Activated naive CD4-positive, alpha-beta T cell treated with anti-CD3 and anti-CD28 coated beads, Interleukin-2, amount 50 U/mL, for 72 hours (primary cell): ENCODE data around the gene TPRX1. TPM values are rescaled to one million over a fixed set of nuclear protein-coding genes. Genes with fewer than 3 reads are reported as not detected.
"Not testable (repeated sequence)": the region's sequence is repeated elsewhere in the genome, so short reads cannot be mapped to it uniquely, and the experiment has no call there.

Experiments used
- ATAC-seq, 2 donors: fragments of 150-1000 bp; cut with Tn5 transposase; 2 replicates each; pipeline ENCODE4 v1.10.0; 2021; ENCODE audit warnings: mild to moderate bottlenecking in 2 of 2, moderate library complexity in 2 of 2
- DNase-seq, 2 donors: peaks; one replicate each; pipeline ENCODE4 v3.0.0; 2021 to 2022; ENCODE audit warnings: low spot score in 2 of 2
- H3K27ac Mint-ChIP-seq, 2 donors: one replicate each; pipeline ENCODE4 v1.8.0; 2022; ENCODE audit warnings: mild to moderate bottlenecking in 2 of 2, mixed read lengths in 2 of 2
- H3K36me3 Mint-ChIP-seq, 2 donors: one replicate each; pipeline ENCODE4 v1.8.0; 2022; ENCODE audit warnings: mixed read lengths in 2 of 2
- H3K9me3 Mint-ChIP-seq, 2 donors: one replicate each; pipeline ENCODE4 v1.8.0; 2022; ENCODE audit warnings: mixed read lengths in 2 of 2
- total RNA-seq, 2 donors: library from RNA; stranded (reverse); gene quantifications; one replicate each; pipeline ENCODE4 v1.2.3, GENCODE V29; 2022

Gene TPRX1
- total RNA-seq, 2 donors from 2014 or later: not detected

DNA sequence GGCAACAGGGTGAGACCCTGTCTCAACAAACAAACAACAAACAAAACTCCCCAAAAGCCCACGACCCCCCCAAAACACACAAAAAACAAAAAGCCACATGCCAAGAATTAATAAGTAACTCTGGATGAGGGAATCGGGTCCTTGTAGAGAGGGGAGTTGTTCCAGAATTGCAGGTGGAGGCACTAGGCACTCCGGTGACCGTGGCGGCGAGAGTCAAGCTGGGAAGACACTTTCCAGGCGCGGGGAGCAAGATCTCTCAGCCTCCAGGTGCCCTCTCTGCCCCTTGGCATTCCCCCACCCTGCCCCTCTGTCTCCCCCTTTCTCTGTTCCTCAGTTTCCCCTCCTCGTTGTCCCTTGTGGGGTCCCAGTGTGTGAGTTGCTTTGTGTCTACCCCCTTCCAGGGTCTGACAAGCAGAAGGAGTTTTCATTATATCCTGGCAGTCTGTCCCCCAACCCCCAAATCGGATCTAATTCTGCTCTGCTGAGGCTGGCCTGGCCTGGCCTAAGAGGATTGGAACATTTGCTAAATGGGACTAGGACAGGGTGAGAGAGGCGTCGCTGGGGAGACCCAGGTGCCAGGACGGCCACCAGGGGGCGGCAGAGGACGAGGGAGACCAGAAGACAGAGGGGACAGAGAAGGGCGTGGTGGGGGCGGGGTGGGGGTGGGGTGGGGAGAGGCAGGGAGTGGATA lies 9.1 kb upstream of the TPRX1 start:
- ATAC-seq (peak; percentile 86 to 88), DNase-seq (peak; percentile 61 to 93)
- Mint-ChIP-seq H3K36me3 (no peaks in the 10 kb centered on the region), H3K27ac (no peak overlapping the region), H3K9me3 (no peaks in the 10 kb centered on the region)

DNA sequence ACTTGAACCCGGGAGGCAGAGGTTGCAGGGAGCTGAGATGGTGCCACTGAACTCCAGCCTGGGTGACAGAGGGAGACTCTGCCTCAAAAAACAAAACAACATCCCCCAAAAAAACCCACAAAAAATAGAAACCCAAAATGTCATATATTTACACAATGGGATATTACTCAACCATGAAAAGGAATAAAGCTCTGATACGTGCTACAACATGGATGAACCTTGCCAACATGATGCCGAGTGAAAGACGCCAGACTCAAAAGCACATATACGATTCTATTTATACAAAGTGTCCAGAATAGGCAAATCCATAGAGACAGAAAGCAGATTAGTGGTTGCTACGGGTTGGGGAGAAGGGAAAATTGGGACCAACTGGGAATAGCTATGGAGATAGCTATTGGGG lies 2.1 kb upstream of the TPRX1 start:
- peaks cover 0 to 4% of the 10 kb centered on the region in 2 donors for H3K9me3 Mint-ChIP-seq

DNA sequence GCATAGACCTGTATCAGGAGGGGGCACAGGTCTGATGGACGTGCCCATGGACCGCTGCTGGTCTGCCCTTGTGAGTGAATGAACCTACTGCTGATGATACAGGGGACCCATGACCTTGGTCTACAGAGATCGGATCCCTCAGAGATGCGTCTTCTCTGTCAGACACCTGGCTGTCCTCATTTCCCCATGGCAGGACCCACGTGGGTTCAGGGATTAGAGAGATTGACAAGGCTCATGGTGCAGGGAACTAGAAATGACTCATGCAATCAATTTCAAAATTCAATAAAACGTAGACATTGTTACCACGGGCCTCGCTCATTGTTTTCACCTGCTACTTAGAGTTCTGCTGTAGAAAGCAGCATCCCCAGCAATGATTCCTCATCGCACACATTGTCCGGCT lies 962 bp upstream of the TPRX1 start:
- H3K27ac Mint-ChIP-seq: no peak overlapping the region
- DNase-seq (no peak), ATAC-seq (no peak)
- peaks cover 0 to 10% of the 10 kb centered on the region in 2 donors for H3K9me3 Mint-ChIP-seq
- H3K36me3 Mint-ChIP-seq: peaks cover 0 to 9% of the 10 kb centered on the region in 2 donors

More for the DNA sequence above, 2.1 kb upstream of the TPRX1 start:
- Mint-ChIP-seq H3K27ac (no peak overlapping the region), H3K36me3 (peaks cover 0 to 2% of the 10 kb centered on the region in 2 donors)
- DNase-seq (no peak), ATAC-seq (no peak)

DNA sequence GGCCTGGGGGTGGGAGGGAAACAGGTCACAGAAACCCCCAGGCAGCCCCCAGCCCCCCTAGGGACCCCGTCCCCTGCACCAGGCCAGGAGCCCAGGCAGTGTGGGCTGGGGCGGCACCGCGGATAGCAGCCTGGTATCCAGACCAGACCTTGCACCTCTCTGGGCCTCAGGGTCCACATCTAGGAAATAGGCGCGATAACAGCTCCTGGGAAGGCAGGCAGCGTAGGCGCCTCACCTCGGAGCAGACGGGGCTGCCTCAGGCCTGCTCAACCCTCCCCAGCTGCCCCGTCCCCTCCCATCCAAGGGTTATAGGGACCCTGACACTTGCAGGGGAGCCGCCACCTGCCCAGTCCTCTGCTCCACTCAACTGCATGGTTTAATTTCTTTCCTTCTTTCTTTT lies 680 bp downstream of the TPRX1 start:
- ATAC-seq, H3K36me3 Mint-ChIP-seq, DNase-seq, H3K27ac Mint-ChIP-seq: not testable (repeated sequence)
- H3K9me3 Mint-ChIP-seq: peaks cover 0 to 10% of the 10 kb centered on the region in 2 donors

- not testable (repeated sequence) for H3K36me3 Mint-ChIP-seq, ATAC-seq, H3K27ac Mint-ChIP-seq, DNase-seq
- H3K9me3 Mint-ChIP-seq: peaks cover 0 to 10% of the 10 kb centered on the region in 2 donors
These were observed 1.2 kb downstream of the TPRX1 start for GRCh38 chr19:47803148-47803547.

GRCh38 chr19:47802521-47803043 lies 1.8 kb downstream of the TPRX1 start:
- H3K36me3 Mint-ChIP-seq: peaks cover 0 to 9% of the 10 kb centered on the region in 2 donors
- ATAC-seq: no peak
- DNase-seq: no peak
- H3K9me3 Mint-ChIP-seq: peaks cover 0 to 10% of the 10 kb centered on the region in 2 donors
- H3K27ac Mint-ChIP-seq: no peak overlapping the region

DNA sequence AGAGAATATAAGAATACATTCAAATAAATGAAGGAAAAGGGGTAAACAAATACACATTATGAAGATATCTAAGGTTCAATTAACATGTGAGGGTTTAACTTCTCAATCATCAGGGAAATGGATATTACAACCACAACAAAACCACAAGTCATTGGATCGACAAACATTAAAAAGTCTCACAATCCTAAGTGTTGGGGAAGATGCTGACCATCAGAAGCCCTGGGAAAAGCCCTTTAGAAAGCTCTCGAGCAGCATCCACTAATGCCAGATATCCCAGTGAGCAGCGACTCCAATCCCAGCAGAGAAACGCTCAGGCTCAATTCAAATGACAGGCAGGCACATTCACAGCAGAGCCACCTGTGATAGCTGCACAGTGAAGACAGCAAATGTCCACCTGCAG lies 3.1 kb downstream of the TPRX1 start:
- DNase-seq: no peak
- peaks cover 0 to 10% of the 10 kb centered on the region in 2 donors for H3K9me3 Mint-ChIP-seq
- no peak for ATAC-seq
- H3K27ac Mint-ChIP-seq: no peak overlapping the region
- H3K36me3 Mint-ChIP-seq: peaks cover 0 to 9% of the 10 kb centered on the region in 2 donors

DNA sequence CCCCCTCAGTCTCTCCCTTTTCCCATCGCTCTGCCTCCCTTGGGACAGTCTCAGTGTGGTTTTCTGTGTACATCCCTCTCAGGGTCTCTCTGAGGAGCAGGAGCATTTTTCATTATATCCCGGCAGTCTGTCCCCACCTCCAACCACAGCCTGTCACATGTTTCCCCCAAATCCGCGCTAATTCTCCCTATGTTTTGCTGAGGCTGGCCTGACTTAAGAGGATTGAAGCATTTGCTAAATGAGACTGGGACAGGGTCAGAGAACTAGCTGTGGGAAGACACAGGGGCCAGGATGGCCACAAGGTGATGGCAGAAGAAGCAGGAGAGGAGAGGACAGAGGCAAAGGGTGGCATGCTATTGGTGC lies 5.5 kb downstream of the TPRX1 start:
- H3K27ac Mint-ChIP-seq: no peak overlapping the region
- peaks cover 0 to 9% of the 10 kb centered on the region in 2 donors for H3K36me3 Mint-ChIP-seq

GRCh38 chr19:47797996-47798903 lies 6.1 kb downstream of the TPRX1 start:
- peaks cover 0 to 9% of the 10 kb centered on the region in 2 donors for H3K36me3 Mint-ChIP-seq
- DNase-seq (no peak), ATAC-seq (no peak)
- peaks cover 0 to 10% of the 10 kb centered on the region in 2 donors for H3K9me3 Mint-ChIP-seq
- no peak overlapping the region for H3K27ac Mint-ChIP-seq

More for the DNA sequence above, 5.5 kb downstream of the TPRX1 start:
- H3K9me3 Mint-ChIP-seq: peaks cover 0 to 10% of the 10 kb centered on the region in 2 donors
- DNase-seq: no peak
- ATAC-seq: no peak

DNA sequence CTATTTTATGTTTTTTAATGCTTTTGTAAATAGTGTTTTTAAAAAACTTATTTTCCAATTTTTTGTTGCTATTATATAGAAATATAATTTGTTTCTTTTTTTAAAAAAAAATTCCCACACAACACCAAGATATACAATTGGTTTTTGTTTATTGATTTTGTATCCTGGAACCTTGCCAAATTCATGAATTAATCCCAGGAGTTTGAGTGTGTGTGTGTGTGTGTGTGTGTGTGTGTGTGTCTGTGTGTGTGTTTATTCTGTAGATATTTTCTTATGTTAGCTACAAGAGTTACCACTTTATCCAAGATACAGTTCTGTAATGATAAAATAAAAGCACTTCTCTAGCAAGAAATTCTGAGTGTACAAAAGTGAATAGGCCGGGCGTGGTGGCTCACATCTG lies 7.6 kb downstream of the TPRX1 start:
- Mint-ChIP-seq H3K36me3 (peaks cover 0 to 9% of the 10 kb centered on the region in 2 donors), H3K9me3 (peaks cover 0 to 10% of the 10 kb centered on the region in 2 donors), H3K27ac (no peak overlapping the region)
- no peak for DNase-seq
- no peak for ATAC-seq

DNA sequence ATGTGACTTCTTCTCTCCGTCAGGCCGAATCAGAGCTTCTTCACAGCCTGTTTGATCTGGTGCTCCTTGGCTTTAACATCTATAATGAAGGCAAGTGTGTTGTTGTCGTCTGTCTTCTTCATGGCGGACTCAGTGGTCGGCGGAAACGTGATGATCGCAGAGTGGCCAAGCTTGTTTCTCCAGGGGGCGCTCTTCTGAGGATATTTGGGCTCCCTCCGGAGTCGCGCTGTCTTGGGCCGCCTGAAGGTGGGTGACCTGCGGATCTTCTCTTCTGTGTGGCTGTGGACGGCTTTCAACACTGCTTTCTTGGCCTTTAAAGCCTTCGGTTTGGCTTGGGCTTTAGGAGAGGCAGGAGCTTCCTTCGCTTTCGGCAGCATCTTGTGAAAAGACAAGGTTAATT lies 9.8 kb downstream of the TPRX1 start:
- H3K36me3 Mint-ChIP-seq: no peaks in the 10 kb centered on the region
- H3K27ac Mint-ChIP-seq: no peak overlapping the region
- DNase-seq: no peak
- no peaks in the 10 kb centered on the region for H3K9me3 Mint-ChIP-seq
- no peak for ATAC-seq

- H3K27ac Mint-ChIP-seq: no peak overlapping the region
- no peak for ATAC-seq
- H3K36me3 Mint-ChIP-seq: no peaks in the 10 kb centered on the region
- DNase-seq: no peak
- no peaks in the 10 kb centered on the region for H3K9me3 Mint-ChIP-seq
These were observed 11.7 kb downstream of the TPRX1 start for GRCh38 chr19:47792616-47793015.

DNA sequence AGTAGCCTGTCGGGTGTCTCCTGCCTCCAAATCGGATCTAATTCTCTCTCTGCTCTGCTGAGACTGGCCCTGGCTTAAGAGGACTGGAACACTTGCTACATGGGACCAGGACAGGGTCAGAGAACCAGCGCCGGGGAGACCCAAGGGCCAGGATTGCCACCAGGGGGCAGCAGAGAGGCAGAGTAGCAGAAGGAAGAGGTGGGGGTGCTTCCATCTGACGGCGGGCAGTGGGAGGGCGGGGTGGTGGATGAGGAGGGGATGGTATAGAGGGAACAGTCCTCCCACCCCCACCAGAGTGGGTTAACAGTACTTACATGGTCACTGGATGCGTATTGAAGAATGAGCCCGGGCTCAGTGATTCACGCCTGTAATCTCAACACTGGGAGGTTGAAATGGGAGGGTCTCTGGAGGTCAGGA lies 13.9 kb downstream of the TPRX1 start:
- Mint-ChIP-seq H3K36me3 (no peaks in the 10 kb centered on the region), H3K27ac (no peak overlapping the region), H3K9me3 (no peaks in the 10 kb centered on the region)
- ATAC-seq (peak; percentile 84 to 85), DNase-seq (peak; percentile 73 to 94)

- DNase-seq, H3K36me3 Mint-ChIP-seq, H3K9me3 Mint-ChIP-seq, H3K27ac Mint-ChIP-seq: not testable (repeated sequence)
- ATAC-seq: peak in 1 of 2 donors; percentile 51
These were observed 14.5 kb downstream of the TPRX1 start for GRCh38 chr19:47789811-47790210.

DNA sequence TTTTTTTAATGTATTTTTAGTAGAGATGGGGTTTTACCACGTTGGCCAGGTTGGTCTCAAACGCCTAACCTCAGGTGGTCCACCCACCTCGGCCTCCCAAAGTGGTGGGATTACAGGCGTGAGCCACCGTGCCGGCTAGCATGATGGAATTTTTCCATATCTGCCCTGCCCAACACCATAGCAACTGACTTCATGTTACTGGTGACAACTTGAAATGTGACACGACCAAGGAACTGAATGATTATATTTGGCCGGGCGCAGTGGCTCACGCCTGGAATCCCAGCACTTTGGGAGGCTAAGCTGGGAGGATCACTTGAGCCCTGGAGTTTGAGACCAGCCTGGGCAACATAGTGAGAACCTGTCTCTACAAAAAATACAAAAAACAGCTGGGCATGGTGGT lies 17.0 kb downstream of the TPRX1 start:
- not testable (repeated sequence) for ATAC-seq, H3K36me3 Mint-ChIP-seq, DNase-seq, H3K27ac Mint-ChIP-seq, H3K9me3 Mint-ChIP-seq

GRCh38 chr19:47786566-47786965 lies 17.8 kb downstream of the TPRX1 start:
- DNase-seq (no peak), ATAC-seq (no peak)
- Mint-ChIP-seq H3K9me3 (no peaks in the 10 kb centered on the region), H3K36me3 (peaks cover 3 to 4% of the 10 kb centered on the region in 2 donors), H3K27ac (no peak overlapping the region)

DNA sequence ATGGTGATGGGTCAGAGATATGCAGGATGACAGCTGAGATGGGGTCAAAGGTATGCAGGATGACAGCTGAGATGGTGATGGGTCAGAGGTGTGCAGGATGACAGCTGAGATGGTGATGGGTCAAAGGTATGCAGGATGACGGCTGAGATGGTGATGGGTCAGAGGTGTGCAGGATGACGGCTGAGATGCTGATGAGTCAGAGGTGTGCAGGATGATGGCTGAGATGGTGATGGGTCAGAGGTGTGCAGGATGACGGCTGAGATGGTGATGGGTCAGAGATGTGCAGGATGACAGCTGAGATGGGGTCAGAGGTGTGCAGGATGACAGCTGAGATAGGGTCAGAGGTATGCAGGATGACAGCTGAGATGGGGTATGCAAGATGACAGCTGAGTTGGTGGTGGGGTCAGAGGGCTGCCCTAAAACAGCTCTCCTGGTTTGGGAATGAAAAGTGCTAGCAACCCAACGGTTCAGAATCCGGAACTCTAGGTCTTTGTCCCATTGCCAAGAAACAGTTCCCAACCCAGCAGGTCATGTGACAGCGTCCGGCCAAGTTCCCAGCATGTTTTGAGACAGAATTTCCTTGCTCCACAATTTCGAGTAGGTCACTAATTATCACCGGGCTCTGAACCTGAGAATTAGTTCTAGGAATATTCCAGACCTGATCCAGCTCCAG lies 22.6 kb downstream of the TPRX1 start:
- H3K9me3 Mint-ChIP-seq: no peaks in the 10 kb centered on the region
- DNase-seq: no peak
- H3K27ac Mint-ChIP-seq: peak overlapping the region in 1 of 2 donors; percentile 99
- H3K36me3 Mint-ChIP-seq: peaks cover 15 to 20% of the 10 kb centered on the region in 2 donors
- no peak for ATAC-seq
